SJSA1 (cell line): ENCODE results near the gene XRRA1. TPM values are rescaled to one million over a fixed set of nuclear protein-coding genes. Genes with fewer than 3 reads are reported as not detected.
"Not testable (repeated sequence)": the region's sequence is repeated elsewhere in the genome, so short reads cannot be mapped to it uniquely, and the experiment has no call there.

ENCODE experiments used
- DNase-seq, 2 experiments: peaks; one replicate each; pipeline ENCODE4 v3.0.0-alpha.2; 2015 to 2020; ENCODE audit warnings: low spot score in 2 of 2, low read depth in 1 of 2
- H3K27ac ChIP-seq: fragments of 250-450 bp; sonication (Bioruptor Pico); 2 replicates; pipeline ENCODE4 v1.5.1; 2020; ENCODE audit warnings: mild to moderate bottlenecking, moderate library complexity
- H3K27me3 ChIP-seq: fragments of 250-450 bp; sonication (Bioruptor Pico); replicated peaks from 2 replicates; pipeline ENCODE4 v1.5.1; 2020; ENCODE audit warnings: mild to moderate bottlenecking, moderate library complexity
- H3K36me3 ChIP-seq: fragments of 250-450 bp; sonication (Bioruptor Pico); 2 replicates; pipeline ENCODE4 v1.5.1; 2020; ENCODE audit warnings: mild to moderate bottlenecking
- H3K4me1 ChIP-seq: fragments of 250-450 bp; sonication (Bioruptor Pico); replicated peaks from 2 replicates; pipeline ENCODE4 v1.6.1; 2021; ENCODE audit warnings: mild to moderate bottlenecking
- H3K4me3 ChIP-seq: fragments of 250-450 bp; sonication (Bioruptor Pico); 2 replicates; pipeline ENCODE4 v1.5.1; 2020; ENCODE audit warnings: mild to moderate bottlenecking
- H3K9me3 ChIP-seq: fragments of 250-450 bp; sonication (Bioruptor Pico); replicated peaks from 2 replicates; pipeline ENCODE4 v1.5.1; 2020; ENCODE audit warnings: mild to moderate bottlenecking
- total RNA-seq: library from RNA; depleted of rRNA; stranded (reverse); fragments of >200 nt; shearing (Covaris generic); gene quantifications from 2 replicates; pipeline ENCODE4 v1.2.3, GENCODE V29; 2014

Gene XRRA1
- total RNA-seq, 1 experiment from 2014 or later: 3.6 TPM

DNA sequence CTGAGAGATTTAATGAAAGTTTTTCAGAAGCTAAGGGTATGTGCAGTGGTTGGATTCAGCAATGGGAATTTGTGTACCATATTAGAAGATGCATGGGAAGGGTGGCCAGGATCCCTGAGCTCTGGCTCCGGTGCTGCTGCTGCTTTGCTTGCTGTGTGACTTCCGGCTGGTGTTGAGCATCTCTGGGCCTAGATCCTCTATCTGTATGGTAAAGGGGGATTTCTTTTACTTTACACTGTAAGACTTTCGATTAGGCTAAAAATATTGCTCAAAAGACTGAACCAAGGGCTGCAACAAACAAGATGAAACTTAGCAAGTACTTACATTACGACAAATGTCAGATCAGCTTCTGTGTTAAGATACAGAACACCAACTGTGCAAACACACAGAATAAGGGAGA is 39.1 kb downstream of the XRRA1 start:
- H3K36me3 ChIP-seq: no peaks in the 10 kb centered on the region
- H3K27me3 ChIP-seq: no peaks in the 10 kb centered on the region
- no peak overlapping the region for H3K27ac ChIP-seq
- H3K4me1 ChIP-seq: no peaks in the 10 kb centered on the region
- no peak overlapping the region for H3K4me3 ChIP-seq
- DNase-seq: no peak
- no peaks in the 10 kb centered on the region for H3K9me3 ChIP-seq

DNA sequence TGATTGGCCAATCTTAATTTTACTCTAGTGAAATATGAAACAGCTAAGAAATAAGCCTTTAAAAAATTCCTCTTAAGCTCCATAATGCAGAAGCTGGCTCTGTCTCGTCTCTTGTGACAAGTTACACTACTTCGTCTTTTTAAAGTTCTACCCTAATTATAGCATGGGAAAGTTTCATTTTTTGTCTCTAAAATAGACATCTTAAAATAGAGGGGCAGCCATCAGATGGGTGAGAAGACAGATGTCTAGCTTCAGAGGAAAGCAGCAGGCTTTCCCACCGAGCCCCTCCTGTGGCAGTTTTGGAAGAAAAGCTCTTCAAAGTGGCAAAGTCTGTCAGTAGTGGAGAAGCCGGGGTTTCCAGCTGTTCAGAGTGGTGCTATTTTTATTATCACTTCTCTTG is 39.5 kb downstream of the XRRA1 start:
- no peaks in the 10 kb centered on the region for H3K27me3 ChIP-seq
- H3K4me1 ChIP-seq: no peaks in the 10 kb centered on the region
- H3K4me3 ChIP-seq: no peak overlapping the region
- H3K27ac ChIP-seq: no peak overlapping the region
- no peak for DNase-seq
- no peaks in the 10 kb centered on the region for H3K36me3 ChIP-seq
- H3K9me3 ChIP-seq: no peaks in the 10 kb centered on the region

DNA sequence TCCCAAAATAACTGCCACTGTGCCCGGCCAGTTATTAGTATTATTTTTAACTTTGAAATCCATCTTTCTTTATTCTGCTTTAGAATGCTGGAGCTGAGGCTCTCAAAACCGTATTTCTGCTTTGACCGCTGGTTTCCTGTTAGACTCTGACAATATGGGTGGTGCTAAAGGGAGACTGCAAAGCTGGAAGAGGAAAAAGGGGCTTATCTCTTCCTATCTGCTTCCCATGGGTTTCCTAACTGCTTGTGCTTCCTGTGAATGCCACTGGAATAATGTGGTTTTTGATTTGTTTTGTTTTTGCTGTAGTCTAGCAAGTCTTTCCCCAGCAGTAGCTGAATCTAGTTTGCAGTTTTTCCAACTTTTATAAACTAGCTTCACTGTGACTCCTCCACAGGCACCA is 43.6 kb downstream of the XRRA1 start:
- Histone ChIP-seq H3K9me3 (no peaks in the 10 kb centered on the region), H3K27ac (no peak overlapping the region), H3K4me1 (no peaks in the 10 kb centered on the region), H3K27me3 (no peaks in the 10 kb centered on the region), H3K4me3 (no peak overlapping the region), H3K36me3 (no peaks in the 10 kb centered on the region)
- no peak for DNase-seq

GRCh38 chr11:74902342-74902741 is 46.5 kb downstream of the XRRA1 start:
- Histone ChIP-seq H3K27ac (no peak overlapping the region), H3K4me3 (no peak overlapping the region), H3K9me3 (no peaks in the 10 kb centered on the region), H3K27me3 (no peaks in the 10 kb centered on the region), H3K36me3 (no peaks in the 10 kb centered on the region), H3K4me1 (no peaks in the 10 kb centered on the region)
- no peak for DNase-seq

DNA sequence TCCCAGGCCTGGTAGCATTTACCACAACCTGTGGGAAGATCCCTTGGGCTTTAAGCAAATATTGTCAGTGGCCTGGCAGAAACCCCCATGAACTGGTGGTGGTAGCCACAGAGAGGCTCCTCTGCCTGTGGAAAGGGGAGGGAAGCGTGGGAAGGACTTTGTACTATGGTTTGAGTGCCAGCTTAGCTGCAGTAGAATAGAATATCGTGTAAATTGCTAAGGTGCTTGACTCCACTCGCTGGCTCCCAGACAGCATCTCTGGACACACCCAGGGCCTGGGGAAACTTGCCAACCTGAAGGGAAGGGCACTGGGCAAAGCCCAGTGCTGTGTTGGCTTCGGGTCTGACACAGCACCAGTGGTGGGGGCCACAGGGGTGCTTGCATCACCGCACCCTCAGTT is 52.6 kb downstream of the XRRA1 start:
- no peaks in the 10 kb centered on the region for H3K4me1 ChIP-seq
- no peaks in the 10 kb centered on the region for H3K27me3 ChIP-seq
- no peaks in the 10 kb centered on the region for H3K36me3 ChIP-seq
- DNase-seq: no peak
- no peaks in the 10 kb centered on the region for H3K9me3 ChIP-seq
- no peak overlapping the region for H3K4me3 ChIP-seq
- H3K27ac ChIP-seq: no peak overlapping the region

DNA sequence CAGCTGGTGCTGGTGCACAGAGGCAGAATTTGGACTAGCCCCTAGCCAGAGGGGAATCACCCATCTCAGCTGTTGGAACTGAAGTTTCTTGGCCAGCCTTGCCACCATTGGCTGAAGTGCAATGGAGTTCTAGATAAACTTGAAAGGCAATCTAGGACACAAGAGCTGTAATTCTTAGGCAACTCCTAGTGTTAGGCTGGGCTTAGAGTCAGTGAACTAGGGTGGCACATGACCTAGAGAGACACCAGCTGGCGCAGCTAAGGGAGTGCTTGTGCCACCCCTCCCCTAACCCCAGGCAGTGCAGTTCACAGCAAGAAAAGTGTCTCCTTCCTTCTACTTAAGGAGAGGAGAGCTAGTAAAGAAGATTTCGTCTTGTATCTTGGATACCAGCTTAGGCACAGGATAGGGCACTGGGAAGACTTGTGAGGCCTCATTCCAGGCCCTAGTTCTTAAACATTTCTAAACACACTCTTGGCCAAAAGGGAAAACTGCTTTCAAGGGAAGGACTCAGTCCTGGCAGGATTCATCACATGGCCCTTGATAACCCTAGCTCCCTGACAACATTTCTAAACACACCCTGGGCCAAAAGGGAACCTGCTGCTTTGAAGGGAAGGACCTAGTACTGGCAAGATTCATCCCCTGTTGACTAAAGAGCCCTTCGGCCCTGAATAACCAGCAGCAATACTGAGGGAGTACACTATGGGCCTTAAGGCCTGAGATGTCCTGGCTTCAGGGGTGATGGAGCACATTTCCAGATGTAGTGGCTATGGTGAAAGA is 53.4 kb downstream of the XRRA1 start:
- Histone ChIP-seq H3K4me3 (no peak overlapping the region), H3K9me3 (no peaks in the 10 kb centered on the region), H3K36me3 (no peaks in the 10 kb centered on the region), H3K27ac (no peak overlapping the region), H3K27me3 (no peaks in the 10 kb centered on the region), H3K4me1 (no peaks in the 10 kb centered on the region)
- no peak for DNase-seq

DNA sequence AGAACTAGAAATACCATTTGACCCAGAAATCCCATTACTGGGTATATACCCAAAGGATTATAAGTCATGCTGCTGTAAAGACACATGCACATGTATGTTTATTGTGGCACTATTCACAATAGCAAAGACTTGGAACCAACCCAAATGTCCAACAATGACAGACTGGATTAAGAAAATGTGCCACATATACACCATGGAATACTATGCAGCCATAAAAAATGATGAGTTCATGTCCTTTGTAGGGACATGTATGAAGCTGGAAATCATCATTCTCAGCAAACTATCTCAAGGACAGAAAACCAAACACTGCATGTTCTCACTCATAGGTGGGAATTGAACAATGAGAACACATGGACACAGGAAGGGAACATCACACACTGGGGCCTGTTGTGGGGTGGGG is 55.9 kb downstream of the XRRA1 start:
- H3K36me3 ChIP-seq, H3K27me3 ChIP-seq, H3K27ac ChIP-seq, H3K4me3 ChIP-seq, H3K9me3 ChIP-seq, H3K4me1 ChIP-seq, DNase-seq: not testable (repeated sequence)

DNA sequence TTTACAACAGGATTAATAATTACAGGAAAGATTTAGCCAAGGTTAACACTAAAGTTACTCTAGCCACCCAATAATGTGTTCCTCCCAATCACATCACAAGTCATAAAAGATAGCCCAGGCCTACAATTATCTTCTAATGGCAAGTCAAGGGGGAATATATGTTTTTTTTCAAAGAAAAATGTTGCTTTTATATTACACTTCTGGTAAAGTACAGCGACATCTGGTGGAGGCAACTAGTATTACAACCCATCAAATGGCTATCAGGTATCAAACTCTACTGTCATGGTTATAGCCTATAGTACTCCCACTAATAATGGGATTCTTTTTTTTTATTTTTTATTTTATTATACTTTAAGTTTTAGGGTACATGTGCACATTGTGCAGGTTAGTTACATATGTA is 71.8 kb downstream of the XRRA1 start:
- Histone ChIP-seq H3K4me3 (no peak overlapping the region), H3K9me3 (no peaks in the 10 kb centered on the region), H3K4me1 (no peaks in the 10 kb centered on the region), H3K27me3 (no peaks in the 10 kb centered on the region), H3K27ac (no peak overlapping the region), H3K36me3 (peaks cover 5% of the 10 kb centered on the region)
- no peak for DNase-seq

- Histone ChIP-seq H3K27ac (no peak overlapping the region), H3K9me3 (peaks cover 5% of the 10 kb centered on the region), H3K27me3 (no peaks in the 10 kb centered on the region), H3K4me3 (no peak overlapping the region), H3K36me3 (peaks cover 11% of the 10 kb centered on the region), H3K4me1 (no peaks in the 10 kb centered on the region)
- no peak for DNase-seq
Measured at GRCh38 chr11:74871037-74871436, 77.9 kb downstream of the XRRA1 start.

- no peaks in the 10 kb centered on the region for H3K27me3 ChIP-seq
- H3K27ac ChIP-seq: no peak overlapping the region
- DNase-seq: no peak
- H3K4me1 ChIP-seq: no peaks in the 10 kb centered on the region
- peaks cover 11% of the 10 kb centered on the region for H3K36me3 ChIP-seq
- peaks cover 5% of the 10 kb centered on the region for H3K9me3 ChIP-seq
- H3K4me3 ChIP-seq: no peak overlapping the region
Measured at GRCh38 chr11:74870485-74870884, 78.4 kb downstream of the XRRA1 start.

GRCh38 chr11:74866557-74866956 is 82.3 kb downstream of the XRRA1 start:
- Histone ChIP-seq H3K27me3 (no peaks in the 10 kb centered on the region), H3K27ac (no peak overlapping the region), H3K4me3 (no peak overlapping the region), H3K36me3 (peaks cover 11% of the 10 kb centered on the region), H3K4me1 (no peaks in the 10 kb centered on the region), H3K9me3 (peaks cover 5% of the 10 kb centered on the region)
- DNase-seq: no peak

GRCh38 chr11:74863410-74863809 is 85.5 kb downstream of the XRRA1 start:
- peaks cover 3% of the 10 kb centered on the region; the same call in 1 of the 2 replicates for H3K36me3 ChIP-seq
- H3K9me3 ChIP-seq: peaks cover 3% of the 10 kb centered on the region; the same call in 1 of the 2 replicates
- no peak overlapping the region for H3K4me3 ChIP-seq
- no peaks in the 10 kb centered on the region for H3K27me3 ChIP-seq
- no peak overlapping the region for H3K27ac ChIP-seq
- H3K4me1 ChIP-seq: no peaks in the 10 kb centered on the region
- no peak for DNase-seq

DNA sequence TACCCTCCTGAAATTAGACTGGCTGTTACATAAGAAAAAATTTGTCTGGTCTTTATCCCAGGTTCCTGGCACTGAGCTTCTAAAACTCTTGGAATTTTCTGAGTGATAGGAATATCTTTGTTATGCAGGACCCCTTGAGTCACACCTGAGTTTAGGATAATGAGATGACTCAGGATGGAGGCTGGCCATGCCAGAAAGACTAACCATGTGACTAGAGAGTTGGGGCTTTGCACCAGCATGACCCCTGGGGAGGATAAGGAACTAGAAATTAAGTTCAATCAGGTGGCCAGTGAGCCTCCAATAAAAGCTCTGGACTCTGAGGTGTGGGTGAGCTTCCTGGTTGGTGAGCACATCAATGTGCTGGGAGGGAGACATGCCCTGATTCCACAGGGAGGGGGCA is 88.1 kb downstream of the XRRA1 start:
- H3K9me3 ChIP-seq: no peaks in the 10 kb centered on the region
- H3K27me3 ChIP-seq: no peaks in the 10 kb centered on the region
- H3K4me1 ChIP-seq: no peaks in the 10 kb centered on the region
- H3K36me3 ChIP-seq: no peaks in the 10 kb centered on the region
- H3K4me3 ChIP-seq: no peak overlapping the region
- H3K27ac ChIP-seq: no peak overlapping the region
- DNase-seq: no peak

DNA sequence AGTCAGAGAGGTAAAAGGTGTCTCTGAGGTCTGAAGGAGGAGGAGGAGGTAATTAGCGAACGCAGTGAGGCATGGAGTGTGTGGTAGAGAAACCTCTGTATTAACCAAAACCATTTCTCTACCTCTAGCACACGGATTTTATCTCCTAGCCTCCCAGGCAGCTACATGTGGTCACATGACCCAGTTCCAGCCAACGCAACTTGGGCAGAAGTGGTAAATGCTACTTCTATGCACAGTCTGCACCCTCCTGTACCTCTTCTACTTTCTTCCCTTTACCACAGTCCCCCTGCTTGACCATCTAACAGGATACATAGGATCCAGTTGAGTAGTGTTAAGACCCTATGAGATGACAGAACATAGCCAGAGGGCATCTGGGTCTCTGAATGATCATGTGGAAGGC is 95.7 kb downstream of the XRRA1 start:
- Histone ChIP-seq H3K36me3 (no peaks in the 10 kb centered on the region), H3K4me3 (no peak overlapping the region), H3K27me3 (no peaks in the 10 kb centered on the region), H3K9me3 (no peaks in the 10 kb centered on the region), H3K27ac (no peak overlapping the region), H3K4me1 (peaks cover 14% of the 10 kb centered on the region)
- no peak for DNase-seq
